T-helper 22 cell (primary cell): Measurements from ENCODE around the gene MICA.
"Not testable (repeated sequence)": the region's sequence is repeated elsewhere in the genome, so short reads cannot be mapped to it uniquely, and the experiment has no call there.

ENCODE experiments used
- DNase-seq: peaks from one replicate; pipeline ENCODE4 v3.0.0-alpha.2; 2020; ENCODE audit warnings: low read depth

The MICA gene

GRCh38 chr6:31414148-31414770, 10.9 kb downstream of the MICA start:
- DNase-seq, result not testable (repeated sequence)

- no peak for DNase-seq
Measured at GRCh38 chr6:31414771-31415265, 11.4 kb downstream of the MICA start.

- DNase-seq, result no peak
Measured at GRCh38 chr6:31416394-31417014, 13.1 kb downstream of the MICA start.

GRCh38 chr6:31418251-31418650, 14.9 kb downstream of the MICA start:
- DNase-seq, result no peak

GRCh38 chr6:31419842-31420241, 16.4 kb downstream of the MICA start:
- DNase-seq, result no peak

GRCh38 chr6:31420546-31420945, 17.2 kb downstream of the MICA start:
- DNase-seq, result no peak

GRCh38 chr6:31422587-31422986, 19.2 kb downstream of the MICA start:
- no peak for DNase-seq

- no peak for DNase-seq
Measured at GRCh38 chr6:31423550-31423949, 20.2 kb downstream of the MICA start.

GRCh38 chr6:31426395-31427354, 23.3 kb downstream of the MICA start:
- DNase-seq, result no peak

GRCh38 chr6:31430449-31430848, 27.1 kb downstream of the MICA start:
- no peak for DNase-seq

- DNase-seq, result not testable (repeated sequence)
Measured at GRCh38 chr6:31435051-31435450, 31.7 kb downstream of the MICA start.

- no peak for DNase-seq
Measured at GRCh38 chr6:31438222-31438621, 34.8 kb downstream of the MICA start.

GRCh38 chr6:31438677-31439076, 35.3 kb downstream of the MICA start:
- DNase-seq, result no peak

GRCh38 chr6:31441365-31442267, 38.2 kb downstream of the MICA start:
- DNase-seq, result peak; percentile 56

GRCh38 chr6:31446481-31446880, 43.1 kb downstream of the MICA start:
- DNase-seq, result no peak

- DNase-seq, result not testable (repeated sequence)
Measured at GRCh38 chr6:31446999-31447789, 43.8 kb downstream of the MICA start.

- DNase-seq, result no peak
Measured at GRCh38 chr6:31450751-31451150, 47.4 kb downstream of the MICA start.

- no peak for DNase-seq
Measured at GRCh38 chr6:31452859-31453258, 49.5 kb downstream of the MICA start.

- no peak for DNase-seq
Measured at GRCh38 chr6:31453259-31453658, 49.9 kb downstream of the MICA start.

- not testable (repeated sequence) for DNase-seq
Measured at GRCh38 chr6:31459864-31460263, 56.5 kb downstream of the MICA start.
